Measurements from ENCODE around the gene MAST2.

GRCh38 chr1:46013581-46013980, 210.2 kb downstream of the MAST2 start:
- no peak for TF ChIP-seq RARB (CRISPR knock-in tag; IDR thresholded peaks at IDR 0.05)
- TF ChIP-seq ZNF8 (CRISPR knock-in tag; IDR thresholded peaks at IDR 0.05): no peak
- no peak for TF ChIP-seq ZFP3 (CRISPR knock-in tag; IDR thresholded peaks at IDR 0.05)
- TF ChIP-seq ZNF70 (CRISPR knock-in tag; IDR thresholded peaks at IDR 0.05): no peak
- TF ChIP-seq CSDC2 (CRISPR knock-in tag; IDR thresholded peaks at IDR 0.05): no peak

Measured in SK-N-SH treated with all-trans-retinoic acid at 6 μM for 48 hours (cell line).